Measurements from ENCODE around the gene HLA-F.

Gene HLA-F

DNA sequence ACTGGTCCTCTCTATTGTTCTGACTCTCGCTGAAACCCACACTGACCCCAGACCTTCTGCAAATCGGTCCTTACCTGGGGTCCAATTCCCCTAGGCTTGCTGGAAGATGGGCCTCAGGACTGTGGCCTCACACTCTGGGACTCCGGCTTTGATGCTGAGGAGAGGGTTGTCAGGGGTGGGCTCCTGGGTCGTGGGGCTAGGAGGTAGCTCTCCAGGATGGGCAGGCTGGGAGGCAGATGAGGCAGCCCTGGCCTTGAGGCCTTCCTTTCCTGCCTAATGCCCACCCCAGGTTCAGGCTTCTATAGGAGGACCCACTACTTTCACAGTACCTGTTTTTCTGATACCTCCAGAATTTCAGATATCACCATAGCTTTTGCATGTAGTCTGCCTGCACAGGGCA is 21.4 kb downstream of the HLA-F start:
- DNase-seq = no peak

DNA sequence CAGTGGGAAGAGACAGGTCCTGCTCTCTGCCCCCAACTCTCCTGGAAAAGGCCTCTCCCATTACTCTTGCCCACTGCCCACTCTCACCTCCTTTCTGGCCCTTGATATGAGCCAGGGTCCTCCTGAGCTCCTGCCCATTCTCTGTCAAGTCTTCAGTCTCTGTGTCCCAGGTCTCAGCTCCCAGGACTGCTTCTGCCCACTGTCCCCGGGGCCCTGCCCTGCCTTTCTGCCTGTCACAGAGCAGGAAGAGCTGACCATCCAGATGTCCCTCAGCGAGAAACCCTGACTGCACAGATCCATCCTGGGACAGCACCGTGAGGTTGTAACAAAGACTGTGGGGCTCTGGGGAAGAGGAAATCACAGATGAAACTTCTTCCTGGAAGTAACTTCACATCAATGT is 22.2 kb downstream of the HLA-F start:
- no peak for DNase-seq

DNA sequence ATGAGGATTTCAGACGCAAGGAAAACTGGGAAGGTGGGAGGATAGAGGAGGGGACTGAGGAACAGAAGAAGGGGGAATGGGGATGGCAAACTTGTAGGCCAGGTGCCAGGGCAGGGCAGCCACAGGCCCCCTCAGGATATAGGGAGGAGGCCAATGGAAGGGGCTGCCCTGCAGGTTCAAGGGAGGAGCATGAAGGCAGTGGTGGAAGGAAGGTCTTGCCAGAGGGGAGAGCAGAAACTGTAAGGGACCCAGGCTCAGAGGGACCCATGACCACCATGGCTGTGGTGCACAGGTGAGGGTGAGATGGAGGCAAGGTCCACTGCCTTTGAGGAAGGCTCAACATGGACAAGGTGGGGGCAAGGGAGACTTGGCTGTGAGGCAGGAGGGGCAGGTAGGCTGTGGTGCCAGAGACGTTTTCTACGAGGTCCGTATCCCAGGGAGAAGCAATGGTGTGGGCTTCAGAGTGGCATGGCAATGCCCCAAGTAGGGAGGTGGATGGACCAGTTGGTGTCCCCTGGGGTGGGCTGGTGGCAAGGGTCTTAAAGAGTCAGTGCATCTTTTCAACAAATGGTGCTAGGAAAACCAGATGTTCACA is 22.7 kb downstream of the HLA-F start:
- DNase-seq = no peak

DNA sequence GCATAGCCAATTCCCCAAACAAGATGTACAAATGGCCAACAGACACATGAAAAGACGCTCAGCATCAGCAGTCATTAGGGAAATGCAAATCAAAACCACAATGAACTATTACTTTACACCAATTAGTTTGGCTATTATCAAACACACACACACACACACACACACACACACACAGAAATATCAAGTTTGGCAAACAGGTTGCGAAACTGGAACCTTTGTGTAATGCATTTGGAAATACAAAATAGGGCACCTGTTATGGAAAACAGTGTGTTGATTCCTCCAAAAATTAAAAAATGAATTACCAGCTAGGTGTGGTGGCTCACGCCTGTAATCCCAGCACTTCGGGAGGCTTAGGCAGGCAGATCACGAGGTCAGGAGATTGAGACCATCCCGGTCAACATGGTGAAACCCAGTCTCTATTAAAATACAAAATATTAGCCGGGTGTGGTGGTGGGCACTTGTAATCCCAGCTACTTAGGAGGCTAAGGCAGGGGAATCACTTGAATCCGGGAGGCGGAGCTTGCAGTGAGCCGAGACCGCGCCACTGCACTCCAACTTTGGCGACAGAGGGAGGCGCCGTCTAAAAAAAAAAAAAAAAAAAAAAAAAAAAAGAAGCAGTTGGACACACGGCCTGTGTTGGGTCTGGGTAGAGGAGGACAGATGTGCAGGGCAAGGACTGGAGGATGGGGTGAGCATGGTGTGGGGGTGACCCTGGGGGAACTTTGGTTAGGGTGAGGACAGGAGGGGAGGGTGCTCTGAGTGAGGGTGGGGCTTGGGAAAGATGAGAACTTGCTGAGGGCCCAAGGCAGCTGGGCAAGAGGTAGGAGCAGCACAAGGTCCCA is 23.8 kb downstream of the HLA-F start:
- no peak for DNase-seq

DNA sequence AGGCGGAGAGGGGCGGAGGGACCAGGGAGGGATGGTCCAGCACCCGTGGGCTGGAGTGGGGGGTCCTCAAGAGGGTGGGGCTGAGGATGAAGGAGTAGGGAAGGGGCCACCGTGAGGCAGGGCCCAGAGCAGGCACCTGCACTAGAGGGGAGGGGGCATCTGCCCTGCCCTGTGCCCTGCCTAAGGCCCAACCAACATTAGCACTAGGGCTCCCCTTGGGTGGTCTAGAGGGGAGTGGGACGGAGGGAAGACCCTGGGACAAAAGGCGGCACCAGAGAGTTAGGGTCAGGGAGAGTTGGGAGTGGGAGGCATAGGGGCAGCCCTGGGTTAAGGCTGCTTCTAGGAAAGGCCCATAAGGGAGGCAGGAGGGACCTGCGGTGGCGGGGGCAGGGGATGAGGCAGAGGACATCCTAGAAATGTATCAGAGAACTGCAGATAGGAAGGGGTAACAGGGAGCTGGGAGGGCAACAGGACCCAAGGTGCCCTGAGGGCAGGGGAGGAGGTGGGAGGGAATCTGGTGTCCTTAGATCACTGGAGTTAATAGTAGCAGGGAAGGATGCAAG is 24.5 kb downstream of the HLA-F start:
- DNase-seq = no peak

DNA sequence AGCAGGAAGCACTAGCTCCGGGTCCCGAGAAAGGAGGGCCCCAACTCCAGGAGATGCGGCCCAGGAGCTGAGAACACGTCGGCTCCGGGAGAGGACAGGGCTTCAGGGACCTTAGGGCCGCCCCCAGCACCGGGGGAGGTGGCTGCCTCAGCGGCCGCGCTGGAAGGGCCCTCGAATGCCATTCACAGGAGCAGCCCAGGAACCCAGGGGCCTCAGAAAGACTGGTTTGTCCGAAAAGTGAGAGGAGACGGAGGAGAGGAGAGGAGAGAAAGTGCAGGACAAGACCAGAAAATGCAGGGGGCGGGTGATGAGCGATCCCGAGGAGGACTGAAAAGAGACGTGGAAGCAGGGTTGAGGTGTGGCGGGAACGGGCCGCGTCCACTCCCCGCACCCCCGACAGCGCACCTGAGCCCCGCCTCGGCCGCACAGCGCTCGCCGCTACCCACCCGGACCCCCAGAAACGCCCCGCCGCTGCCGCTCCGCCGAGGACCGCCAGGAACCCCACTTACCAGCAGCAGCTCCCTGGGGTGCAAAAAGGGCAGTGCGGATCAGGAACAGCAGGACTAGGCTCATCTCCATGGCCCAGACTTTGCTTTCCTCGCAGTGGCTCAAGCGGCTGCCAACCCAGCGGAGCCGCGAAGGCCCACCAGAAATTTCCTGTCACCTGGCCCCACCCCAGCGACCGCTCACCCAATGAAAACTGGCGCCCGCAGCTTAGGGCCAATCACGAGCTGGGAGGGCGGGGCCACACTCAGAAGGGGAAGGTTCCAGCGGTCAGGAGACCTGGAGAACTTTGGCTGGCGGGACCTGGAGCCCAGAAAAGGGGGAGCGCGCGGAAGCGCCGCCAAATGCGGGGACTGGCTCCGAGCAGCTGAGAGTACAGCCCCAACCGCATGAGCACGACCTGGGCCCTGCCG is 25.4 kb downstream of the HLA-F start:
- peak; percentile 82 for DNase-seq

DNA sequence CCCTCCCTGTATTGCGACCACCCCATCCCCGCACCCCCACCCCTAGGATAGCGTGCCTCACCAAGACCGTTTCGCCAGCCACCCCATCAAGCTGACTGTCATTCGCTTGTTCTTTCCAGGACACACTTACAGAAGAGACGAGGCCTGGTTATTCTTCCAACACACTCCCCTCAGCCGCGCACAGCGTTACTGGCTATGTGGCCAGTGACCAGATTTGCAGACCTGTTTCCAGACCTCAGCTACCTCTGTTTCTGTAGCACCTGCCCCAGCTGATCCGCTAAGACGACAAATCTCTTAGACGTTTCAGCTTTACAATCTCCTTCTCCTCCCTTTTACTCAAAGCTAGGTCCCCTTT is 26.1 kb downstream of the HLA-F start:
- no peak for DNase-seq

DNA sequence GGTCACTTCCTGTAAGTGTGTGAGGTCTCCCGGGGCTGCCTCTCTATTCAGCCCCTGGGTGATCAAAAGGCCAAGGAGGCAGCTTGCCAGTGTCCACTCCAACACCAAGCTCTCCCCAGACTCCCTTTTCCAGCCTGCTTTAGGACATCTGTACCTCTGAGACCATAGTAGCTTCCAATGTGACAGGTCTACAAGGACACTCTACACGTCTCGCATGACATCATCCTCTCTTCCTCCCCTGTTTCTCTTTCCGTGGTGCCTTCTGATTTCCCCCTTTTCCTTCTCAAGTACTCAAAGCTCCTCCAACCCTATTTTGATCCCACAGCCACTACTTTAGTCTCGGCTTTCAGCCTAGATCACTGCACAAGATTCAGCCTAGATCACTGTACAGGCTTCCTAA is 26.4 kb downstream of the HLA-F start:
- DNase-seq = no peak

DNA sequence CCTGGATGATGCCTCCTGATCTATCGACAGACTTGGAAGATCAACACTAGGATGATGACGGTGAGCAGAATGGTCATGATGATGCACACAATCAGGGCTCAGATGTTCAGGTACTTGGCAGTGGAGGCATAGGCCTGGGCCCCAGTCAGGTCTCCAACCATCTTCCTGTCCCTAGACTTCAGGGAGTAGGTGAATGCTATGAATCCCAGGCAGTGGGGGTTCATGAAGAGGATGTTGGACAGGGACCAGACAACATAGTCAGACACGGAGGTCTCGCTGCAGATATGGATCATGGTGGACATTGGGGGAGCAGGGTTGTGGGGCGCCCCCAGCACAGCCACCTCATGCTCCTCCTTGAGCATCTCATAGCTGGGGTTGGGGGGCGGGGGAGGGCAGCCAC is 27.5 kb downstream of the HLA-F start:
- DNase-seq = no peak

DNA sequence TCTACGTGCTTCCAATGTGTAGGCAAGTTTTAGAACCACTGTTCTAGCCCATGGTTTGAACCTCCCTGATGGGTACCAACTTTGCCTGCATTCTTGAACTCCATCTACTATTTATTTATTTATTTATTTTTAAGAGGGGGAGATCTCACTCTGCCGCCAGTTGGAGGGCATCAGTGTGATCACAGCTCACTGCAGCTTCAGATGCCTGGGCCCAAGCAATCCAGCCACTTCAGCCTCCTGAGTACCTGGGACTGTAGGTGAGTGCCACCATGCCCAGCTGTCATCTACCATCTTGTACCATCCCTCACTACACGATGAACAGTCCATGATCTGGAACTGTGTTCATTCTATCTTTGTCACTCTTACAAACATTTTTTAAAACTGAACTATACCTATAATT is 28.2 kb downstream of the HLA-F start:
- no peak for DNase-seq

DNA sequence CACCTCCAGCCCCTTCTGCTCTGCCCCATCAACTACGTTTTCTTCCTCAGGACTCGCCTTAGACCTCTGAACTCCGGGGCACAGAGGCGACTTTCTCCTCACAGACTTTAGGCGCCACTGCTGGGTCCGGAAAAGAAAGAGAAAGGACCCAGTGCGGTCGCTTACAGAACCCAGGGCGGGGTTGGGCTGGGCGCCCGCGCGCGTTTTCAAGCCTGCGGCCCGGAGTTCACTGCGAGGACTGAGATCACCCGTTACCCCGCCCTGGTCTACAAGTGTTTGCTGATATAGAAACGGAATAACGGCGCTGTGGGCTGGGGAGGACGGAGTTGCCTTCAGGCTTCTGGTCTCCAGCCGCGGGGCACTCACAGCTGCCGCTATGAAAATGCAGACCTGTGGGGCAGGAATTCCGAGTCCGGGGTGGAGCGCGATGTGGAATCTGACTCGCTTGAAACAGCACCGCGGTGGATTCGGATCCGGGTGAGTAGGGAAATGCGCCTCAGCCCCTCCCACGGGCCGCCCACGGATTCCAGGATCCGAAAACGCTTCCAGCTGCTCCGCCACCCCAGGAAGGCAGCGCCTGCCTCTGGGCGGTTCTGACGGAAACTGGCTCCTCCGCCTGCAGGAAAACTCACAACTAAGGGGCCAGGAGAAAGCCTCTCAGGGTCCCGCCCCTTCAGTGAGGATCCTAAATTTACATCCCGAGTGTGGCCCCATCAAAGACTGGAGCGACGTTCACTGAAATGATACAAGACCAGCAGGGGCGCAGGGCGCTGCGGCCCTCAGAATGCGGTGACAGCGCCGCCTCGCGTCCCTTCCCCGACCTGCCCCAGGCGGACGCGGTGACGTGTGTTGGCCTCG is 29.4 kb downstream of the HLA-F start:
- DNase-seq = peak; percentile 95

DNA sequence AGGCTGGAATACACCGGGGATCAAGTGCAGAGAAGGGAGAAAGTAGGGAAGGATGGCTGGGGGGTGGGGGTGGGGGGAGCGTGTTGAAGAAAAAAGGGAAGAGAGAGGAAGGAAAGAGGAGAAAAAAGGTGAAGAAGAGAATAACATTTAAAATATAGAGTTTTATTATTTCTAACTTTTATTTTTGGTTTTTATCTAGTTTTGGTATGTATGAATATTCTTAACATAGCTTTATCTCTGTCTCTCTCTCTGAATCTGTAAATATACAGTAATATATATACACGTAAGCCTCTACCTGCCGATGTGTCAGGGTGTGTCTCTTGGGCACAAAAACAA is 30.0 kb downstream of the HLA-F start:
- DNase-seq = no peak

DNA sequence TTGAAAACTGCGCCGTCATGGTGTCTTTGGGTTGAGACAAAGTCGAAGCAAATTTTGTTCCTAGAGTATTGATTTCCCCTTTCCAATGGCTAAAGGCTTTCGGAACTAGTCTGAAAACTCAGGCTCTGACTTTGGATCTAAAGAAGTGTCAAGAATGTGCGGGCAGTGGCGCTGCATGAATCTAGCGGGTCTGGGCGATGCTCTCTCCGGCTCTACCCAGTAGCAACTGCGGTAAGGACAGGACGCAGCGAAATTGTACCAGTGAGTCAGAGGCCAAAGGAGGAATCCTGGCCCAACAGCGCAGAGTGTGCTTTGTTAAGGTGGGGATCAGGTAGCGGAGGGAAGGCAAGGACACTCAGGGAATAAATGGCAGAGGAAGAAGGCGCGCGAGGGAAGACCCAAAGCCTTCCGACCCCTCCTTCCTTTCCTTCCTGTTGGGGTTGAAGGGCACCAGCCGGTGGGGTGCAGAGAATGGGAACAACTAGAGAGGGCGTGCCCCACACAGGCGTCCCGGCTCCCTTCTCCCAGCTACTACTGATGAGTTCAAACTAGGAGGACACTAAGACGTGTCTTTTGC is 32.1 kb downstream of the HLA-F start:
- no peak for DNase-seq

DNA sequence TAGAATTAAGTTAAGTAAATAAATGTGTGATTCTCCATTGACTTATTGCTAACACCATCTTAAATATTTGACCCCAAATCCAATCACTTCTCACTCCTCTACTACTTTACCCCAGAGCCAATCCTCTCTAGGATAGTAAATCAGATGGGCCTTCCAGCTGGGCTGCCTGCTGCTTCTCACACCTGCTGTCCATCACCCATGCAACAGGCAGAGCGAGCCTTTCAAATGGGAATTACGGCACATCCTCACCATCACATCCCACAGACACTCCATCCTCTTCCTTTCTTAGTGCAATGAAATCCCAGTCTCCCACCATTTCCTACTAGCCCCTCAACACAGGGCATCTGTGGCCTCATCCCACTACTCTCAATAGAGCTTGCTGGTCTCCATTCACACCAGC is 34.0 kb downstream of the HLA-F start:
- DNase-seq = no peak

DNA sequence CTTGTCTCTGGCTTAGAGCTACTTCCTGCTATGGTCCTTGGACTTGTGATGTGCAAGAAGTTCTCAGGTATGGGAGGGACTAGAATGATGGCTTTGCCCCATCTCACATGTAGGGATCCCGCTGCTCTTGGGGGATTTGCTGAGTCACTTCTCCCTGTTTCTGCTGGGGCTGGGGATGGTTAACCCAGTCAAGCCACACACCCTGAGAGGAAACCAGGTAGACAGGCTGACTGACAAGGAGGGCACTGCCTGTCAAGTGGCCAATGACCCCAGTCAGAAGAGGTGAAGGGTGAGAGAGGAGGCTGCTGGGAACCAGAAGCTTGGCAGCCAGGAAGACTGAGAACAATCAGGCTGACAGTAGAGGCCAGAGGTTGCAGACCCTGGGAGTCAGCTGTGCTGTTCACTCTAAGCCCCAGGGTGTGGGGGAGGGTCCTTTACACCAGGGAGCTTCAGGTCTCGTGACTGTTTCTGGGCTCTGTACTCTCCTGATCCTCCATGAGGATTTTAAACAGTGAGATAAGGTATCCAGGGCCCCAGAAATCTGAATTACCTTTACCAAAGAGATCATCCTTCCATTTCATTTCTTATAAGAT is 34.6 kb downstream of the HLA-F start:
- no peak for DNase-seq

DNA sequence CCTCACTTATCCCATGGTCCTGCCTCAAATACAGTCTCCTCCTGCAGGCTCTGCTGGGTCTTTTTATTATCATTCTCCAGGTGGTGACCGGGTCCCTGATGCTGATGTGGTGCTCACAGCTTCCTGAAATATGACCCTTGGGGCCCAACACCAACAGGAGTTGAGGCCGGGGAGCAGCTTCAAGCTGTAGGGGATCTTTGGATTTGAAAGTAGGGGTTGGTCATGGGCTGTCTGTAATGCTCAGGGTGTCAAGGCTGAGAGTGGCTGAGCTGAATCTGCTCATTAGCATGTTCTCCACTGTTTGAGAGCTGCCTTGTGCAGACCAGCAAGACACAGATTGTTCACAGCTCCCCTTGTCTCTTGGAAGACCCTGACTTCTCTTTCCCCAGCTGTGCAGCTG is 35.5 kb downstream of the HLA-F start:
- no peak for DNase-seq

DNA sequence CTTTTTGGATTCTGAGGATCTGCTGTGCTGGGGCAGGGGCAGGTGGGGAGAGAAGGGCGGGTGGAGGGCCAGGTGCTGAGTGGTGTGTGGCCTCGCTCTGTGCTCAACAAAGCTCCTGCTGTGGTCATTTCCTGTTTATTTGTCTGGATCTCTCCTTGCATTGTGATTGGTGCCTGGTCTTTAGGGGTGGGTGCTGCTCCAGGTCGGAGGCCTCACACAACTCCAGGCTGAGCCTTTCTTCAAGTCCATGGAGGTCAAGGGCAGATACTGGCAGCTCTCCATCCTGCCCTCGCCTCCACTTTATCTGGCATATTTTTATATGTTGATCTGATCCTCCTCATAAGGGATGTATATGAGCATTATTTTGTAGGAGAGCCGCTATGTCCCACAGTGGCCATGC is 36.2 kb downstream of the HLA-F start:
- DNase-seq = no peak

DNA sequence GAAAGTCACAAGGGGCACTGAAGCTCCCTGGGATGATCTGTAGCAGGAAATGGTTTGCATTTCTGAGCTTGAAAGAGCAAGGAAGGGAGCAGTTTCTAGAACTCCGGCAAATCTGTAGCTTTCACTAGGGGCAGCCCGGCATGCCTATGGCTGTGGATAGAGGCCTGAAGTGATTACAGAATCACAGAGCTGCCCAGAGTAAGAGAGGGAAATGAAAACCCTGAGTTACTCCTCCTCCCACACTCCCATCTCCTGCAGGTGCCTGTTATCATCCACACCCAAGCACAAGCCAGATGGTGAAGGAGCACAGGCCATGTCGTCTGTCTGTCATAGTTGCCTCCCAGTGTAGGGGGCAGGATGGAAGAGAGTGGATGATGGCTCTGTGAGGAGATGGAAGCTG is 37.1 kb downstream of the HLA-F start:
- DNase-seq = no peak

DNA sequence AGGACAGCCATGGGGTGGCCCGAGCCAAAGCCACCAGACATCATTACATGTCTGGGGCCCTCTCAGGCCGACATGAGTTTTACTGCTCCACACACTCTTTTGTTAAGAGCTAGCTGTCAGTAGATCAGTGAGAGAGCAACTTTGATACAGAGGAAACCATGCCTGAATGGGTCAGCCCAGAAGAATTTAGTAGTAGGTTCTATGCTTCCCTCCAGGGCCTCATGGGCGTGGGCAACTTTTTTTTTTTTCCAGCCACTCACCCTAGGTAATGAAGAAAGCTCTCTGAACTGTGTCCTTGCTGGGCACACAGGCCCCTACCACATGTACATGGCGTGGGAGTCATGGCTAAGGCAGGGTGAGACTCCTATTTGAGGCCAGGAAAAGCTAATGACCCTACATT is 38.8 kb downstream of the HLA-F start:
- no peak for DNase-seq

DNA sequence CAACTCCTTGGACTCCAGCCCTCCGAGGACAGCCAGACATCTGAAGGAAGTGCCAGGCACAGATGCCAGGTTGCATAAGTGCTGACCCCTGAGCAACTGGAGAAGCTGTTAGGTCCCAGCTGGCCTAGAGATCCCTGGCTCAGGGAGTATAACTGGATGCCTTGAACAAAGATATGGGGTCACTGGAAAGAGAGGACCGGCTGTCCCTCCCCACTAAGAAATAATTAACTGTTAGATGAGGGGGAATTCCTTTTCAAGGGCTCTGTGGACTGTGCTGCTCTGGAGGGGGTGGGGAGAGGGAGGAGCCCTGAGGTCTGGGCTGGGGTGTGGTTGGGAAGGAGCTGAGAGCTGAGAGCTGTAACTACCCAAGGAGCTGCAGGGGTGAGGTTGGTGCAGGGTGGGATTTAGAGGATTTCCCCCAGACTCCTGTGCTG is 39.6 kb downstream of the HLA-F start:
- DNase-seq = peak; percentile 72

DNA sequence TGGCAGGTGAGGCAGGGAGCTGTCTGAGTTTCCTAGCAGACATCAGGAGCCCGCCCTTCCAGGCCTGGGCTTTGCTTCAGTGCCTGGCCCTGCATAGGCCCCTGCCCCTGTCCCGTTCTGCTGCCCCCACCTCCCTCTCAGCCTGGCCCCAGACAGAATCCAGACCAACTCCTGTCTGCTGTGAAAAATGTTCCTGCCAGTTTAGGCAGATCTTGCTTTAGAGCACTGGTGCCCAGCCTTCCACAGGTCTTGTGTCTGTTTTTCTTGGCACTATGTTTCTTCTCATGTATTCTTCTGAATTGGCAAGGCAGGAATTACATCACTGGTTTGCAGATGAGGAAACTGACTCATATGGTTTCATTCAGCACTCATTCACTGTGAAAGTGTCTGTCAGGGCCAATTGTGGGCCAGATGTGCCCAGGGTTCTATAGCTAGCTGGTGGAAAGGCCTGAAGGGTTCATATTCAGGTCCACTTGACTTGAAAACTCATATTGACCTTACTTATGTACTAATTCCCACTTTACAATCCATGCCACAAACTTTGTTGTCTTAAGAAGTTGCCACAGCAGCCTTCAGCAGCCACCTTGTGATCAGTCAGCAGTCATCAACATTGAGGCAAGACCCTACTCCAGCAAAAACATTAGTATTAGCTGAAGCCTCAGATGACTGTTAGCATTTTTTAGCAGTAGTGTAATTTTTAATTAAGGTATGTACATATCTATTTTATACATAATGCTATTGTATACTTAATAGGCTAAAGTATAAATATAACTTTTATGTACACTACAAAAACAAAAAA is 40.5 kb downstream of the HLA-F start:
- DNase-seq = peak; percentile 86
